ENCODE results near the gene MRPS18B. TPM values are rescaled to one million over a fixed set of nuclear protein-coding genes. Genes with fewer than 3 reads are reported as not detected.

The MRPS18B gene
- total RNA-seq, 1 experiment from 2014 or later = 69.1 TPM

GRCh38 chr6:30643656-30644055, 26.0 kb downstream of the MRPS18B start:
- intact Hi-C loops (cut with micrococcal nuclease; ENCODE audit: unreplicated experiment) = no loop called here
- no peak overlapping the region for H3K27ac ChIP-seq (ENCODE audit: low read length)
- H3K36me3 ChIP-seq (ENCODE audit: control insufficient read depth, insufficient read depth, low read length) = no peaks in the 10 kb centered on the region; the same call in 1 of the 2 replicates
- H3K4me1 ChIP-seq (ENCODE audit: control insufficient read depth, insufficient read depth, low read length) = peaks cover 17% of the 10 kb centered on the region
- no peaks in the 10 kb centered on the region for H3K9me3 ChIP-seq (ENCODE audit: control insufficient read depth, insufficient read depth, low read depth, low read length)
- H3K4me3 ChIP-seq (ENCODE audit: low read depth in 2 of 2, low read length in 2 of 2) = no peak overlapping the region
- TF ChIP-seq TCF7L2 (IDR thresholded peaks at IDR 0.05; ENCODE audit: low read depth, low read length) (no peak), SIN3A (IDR thresholded peaks at IDR 0.05; ENCODE audit: borderline replicate concordance, insufficient read depth, low read depth, low read length) (no peak), REST (IDR thresholded peaks at IDR 0.05; ENCODE audit: insufficient read depth in 1 of 2, low read depth in 2 of 2, low read length in 1 of 2) (no peak), POLR2AphosphoS5 (IDR thresholded peaks at IDR 0.05; ENCODE audit: low read depth, low read length) (no peak), CTCF (IDR thresholded peaks at IDR 0.05) (no peak)
- no peaks in the 10 kb centered on the region for H3K27me3 ChIP-seq (ENCODE audit: control insufficient read depth, insufficient read depth, low read length)
- CTCF ChIA-PET = no interaction called here
- in situ Hi-C loops (cut with HindIII; ENCODE audit: low pct_unique_long_range_greater_than_20kb, low sequenced_read_pairs) = no loop called here
- BruUV-seq (replicated peaks) = no TSS peak
- no peak for DNase-seq (ENCODE audit: low read depth, low spot score)
- POLR2A ChIA-PET = no interaction called here
- ATAC-seq = no peak

- no TSS peak for BruUV-seq (replicated peaks)
- POLR2A ChIA-PET = no interaction called here
- Histone ChIP-seq H3K36me3 (ENCODE audit: control insufficient read depth, insufficient read depth, low read length) (no peaks in the 10 kb centered on the region; the same call in 1 of the 2 replicates), H3K9me3 (ENCODE audit: control insufficient read depth, insufficient read depth, low read depth, low read length) (no peaks in the 10 kb centered on the region), H3K27me3 (ENCODE audit: control insufficient read depth, insufficient read depth, low read length) (no peaks in the 10 kb centered on the region), H3K27ac (ENCODE audit: low read length) (no peak overlapping the region), H3K4me1 (ENCODE audit: control insufficient read depth, insufficient read depth, low read length) (peaks cover 17% of the 10 kb centered on the region), H3K4me3 (ENCODE audit: low read depth in 2 of 2, low read length in 2 of 2) (no peak overlapping the region)
- intact Hi-C loops (cut with micrococcal nuclease; ENCODE audit: unreplicated experiment) = no loop called here
- in situ Hi-C loops (cut with HindIII; ENCODE audit: low pct_unique_long_range_greater_than_20kb, low sequenced_read_pairs) = no loop called here
- TF ChIP-seq REST (IDR thresholded peaks at IDR 0.05; ENCODE audit: insufficient read depth in 1 of 2, low read depth in 2 of 2, low read length in 1 of 2) (no peak), CTCF (IDR thresholded peaks at IDR 0.05) (no peak), TCF7L2 (IDR thresholded peaks at IDR 0.05; ENCODE audit: low read depth, low read length) (no peak), POLR2AphosphoS5 (IDR thresholded peaks at IDR 0.05; ENCODE audit: low read depth, low read length) (no peak), SIN3A (IDR thresholded peaks at IDR 0.05; ENCODE audit: borderline replicate concordance, insufficient read depth, low read depth, low read length) (no peak)
- DNase-seq (ENCODE audit: low read depth, low spot score) (no peak), ATAC-seq (no peak)
- CTCF ChIA-PET = no interaction called here
Measured at GRCh38 chr6:30644769-30645168, 27.1 kb downstream of the MRPS18B start.
